NT2/D1 (cell line): ENCODE measurements around the gene SCAI.

Experiments used
- SUZ12 ChIP-seq: IDR thresholded peaks from 2 replicates; pipeline ENCODE4 v1.6.1; 2011; ENCODE audit not compliant: insufficient read length, insufficient read depth; ENCODE audit errors: extremely low read depth
- YY1 ChIP-seq: IDR thresholded peaks from 2 replicates; pipeline ENCODE4 v1.6.1; 2011; ENCODE audit not compliant: insufficient read length, insufficient read depth
- ZNF274 ChIP-seq: IDR thresholded peaks from 2 replicates; pipeline ENCODE4 v1.6.1; 2011; ENCODE audit warnings: mild to moderate bottlenecking, low read depth, low read length

- TF ChIP-seq ZNF274 = no peak
- no peak for TF ChIP-seq YY1
- no peak for TF ChIP-seq SUZ12
Measured at GRCh38 chr9:125147401-125147951, 4.1 kb upstream of the SCAI start.
